Effector memory CD4-positive, alpha-beta T cell (primary cell): ENCODE measurements around the gene TTYH1.
"Not testable (repeated sequence)": the region's sequence is repeated elsewhere in the genome, so short reads cannot be mapped to it uniquely, and the experiment has no call there.

Experiments
- DNase-seq, 3 donors: peaks; one replicate each; pipeline ENCODE4 v3.0.0-alpha.2; 2020
- H3K27ac ChIP-seq: 2 replicates; pipeline ENCODE4 v1.7.0; 2013; ENCODE audit warnings: mild to moderate bottlenecking, low read length, moderate library complexity; ENCODE audit not compliant: insufficient read depth, poor library complexity, severe bottlenecking
- H3K27me3 ChIP-seq: replicated peaks from 2 replicates; pipeline ENCODE4 v1.7.0; 2013; ENCODE audit warnings: mild to moderate bottlenecking, low read length; ENCODE audit not compliant: insufficient read depth, control insufficient read depth, poor library complexity, severe bottlenecking
- H3K36me3 ChIP-seq: 2 replicates; pipeline ENCODE4 v1.7.0; 2013; ENCODE audit warnings: mild to moderate bottlenecking, low read length, moderate library complexity; ENCODE audit not compliant: control insufficient read depth, insufficient read depth
- H3K4me1 ChIP-seq: 2 replicates; pipeline ENCODE4 v1.7.0; 2013; ENCODE audit warnings: low read length, mild to moderate bottlenecking; ENCODE audit not compliant: control insufficient read depth, insufficient read depth, poor library complexity, severe bottlenecking
- H3K4me3 ChIP-seq: 2 replicates; pipeline ENCODE4 v1.7.0; 2013; ENCODE audit warnings: low read length, low read depth, mild to moderate bottlenecking; ENCODE audit not compliant: insufficient read depth, poor library complexity, severe bottlenecking
- H3K9me3 ChIP-seq: 2 replicates; pipeline ENCODE4 v1.7.0; 2013; ENCODE audit warnings: mild to moderate bottlenecking, low read length, moderate library complexity; ENCODE audit not compliant: control insufficient read depth

The TTYH1 gene

GRCh38 chr19:54463531-54464043 is 48.3 kb downstream of the TTYH1 start, which contains the start of gene LENG9:
TSS of gene LENG9 (minus strand) at chr19:54463778. CDS start at chr19:54463526, 252 bp downstream.
- peaks cover 25% of the 10 kb centered on the region for H3K4me1 ChIP-seq
- H3K36me3 ChIP-seq: peaks cover 28% of the 10 kb centered on the region
- H3K27ac ChIP-seq: peak within 1 kb of the TSS; percentile 80
- no peaks in the 10 kb centered on the region for H3K27me3 ChIP-seq
- H3K4me3 ChIP-seq: peak within 1 kb of the TSS; percentile 71
- no peaks in the 10 kb centered on the region for H3K9me3 ChIP-seq
- DNase-seq: peak; percentile 91 to 93 (median 92)

- Histone ChIP-seq H3K27ac (peak overlapping the region; percentile 80), H3K36me3 (peaks cover 23% of the 10 kb centered on the region), H3K27me3 (no peaks in the 10 kb centered on the region), H3K9me3 (no peaks in the 10 kb centered on the region), H3K4me3 (peak overlapping the region; percentile 71), H3K4me1 (peaks cover 25% of the 10 kb centered on the region)
- DNase-seq: peak; percentile 78 to 83 (median 82)
These were observed 48.9 kb downstream of the TTYH1 start for GRCh38 chr19:54464044-54464629.

GRCh38 chr19:54464630-54465425 is 49.6 kb downstream of the TTYH1 start:
- Histone ChIP-seq H3K4me3 (peak overlapping the region; percentile 71), H3K27me3 (peaks cover under 1% of the 10 kb centered on the region), H3K36me3 (peaks cover 16% of the 10 kb centered on the region), H3K27ac (peak overlapping the region; percentile 58), H3K9me3 (no peaks in the 10 kb centered on the region), H3K4me1 (peaks cover 25% of the 10 kb centered on the region)
- peak; percentile 46 to 57 (median 52) for DNase-seq

- H3K4me3 ChIP-seq: no peak overlapping the region
- no peaks in the 10 kb centered on the region for H3K9me3 ChIP-seq
- H3K4me1 ChIP-seq: peaks cover 25% of the 10 kb centered on the region
- H3K27me3 ChIP-seq: peaks cover 6% of the 10 kb centered on the region
- peaks cover 10% of the 10 kb centered on the region for H3K36me3 ChIP-seq
- DNase-seq: no peak
- no peak overlapping the region for H3K27ac ChIP-seq
These were observed 50.3 kb downstream of the TTYH1 start for GRCh38 chr19:54465426-54466109.

GRCh38 chr19:54466110-54466480 is 50.8 kb downstream of the TTYH1 start:
- H3K27ac ChIP-seq, H3K4me3 ChIP-seq, H3K36me3 ChIP-seq, DNase-seq, H3K9me3 ChIP-seq: not testable (repeated sequence)
- Histone ChIP-seq H3K27me3 (peaks cover 11% of the 10 kb centered on the region), H3K4me1 (peaks cover 30% of the 10 kb centered on the region)

GRCh38 chr19:54469496-54469934 is 54.3 kb downstream of the TTYH1 start:
- Histone ChIP-seq H3K4me3 (no peak overlapping the region), H3K4me1 (peaks cover 16% of the 10 kb centered on the region), H3K9me3 (no peaks in the 10 kb centered on the region), H3K36me3 (no peaks in the 10 kb centered on the region), H3K27me3 (peaks cover 18% of the 10 kb centered on the region), H3K27ac (no peak overlapping the region)
- DNase-seq: no peak

- no peak overlapping the region for H3K27ac ChIP-seq
- no peaks in the 10 kb centered on the region for H3K36me3 ChIP-seq
- no peak for DNase-seq
- no peak overlapping the region for H3K4me3 ChIP-seq
- H3K27me3 ChIP-seq: peaks cover 18% of the 10 kb centered on the region
- H3K9me3 ChIP-seq: no peaks in the 10 kb centered on the region
- peaks cover 11% of the 10 kb centered on the region for H3K4me1 ChIP-seq
These were observed 55.1 kb downstream of the TTYH1 start for GRCh38 chr19:54470276-54470887.

- H3K4me1 ChIP-seq: peaks cover 11% of the 10 kb centered on the region
- no peaks in the 10 kb centered on the region for H3K36me3 ChIP-seq
- no peak overlapping the region for H3K4me3 ChIP-seq
- H3K9me3 ChIP-seq: no peaks in the 10 kb centered on the region
- no peak overlapping the region for H3K27ac ChIP-seq
- H3K27me3 ChIP-seq: peaks cover 18% of the 10 kb centered on the region
- no peak for DNase-seq
These were observed 55.9 kb downstream of the TTYH1 start for GRCh38 chr19:54470991-54471782.
